Suprapubic skin (tissue), 4 donors: ENCODE results near the gene CTRL. TPM values are rescaled to one million over a fixed set of nuclear protein-coding genes. Genes with fewer than 3 reads are reported as not detected.

Experiments used
- DNase-seq, 2 donors: peaks; one replicate each; pipeline ENCODE4 v3.0.0-alpha.2; 2019; ENCODE audit warnings: low spot score in 2 of 2
- H3K27ac ChIP-seq: fragments of 200-600 bp; sonication (generic); one replicate; pipeline ENCODE4 v1.5.1; 2019
- H3K27me3 ChIP-seq: fragments of 200-600 bp; sonication (generic); one replicate; pipeline ENCODE4 v1.5.1; 2019
- H3K36me3 ChIP-seq: fragments of 200-600 bp; sonication (generic); one replicate; pipeline ENCODE4 v1.5.1; 2019
- H3K4me1 ChIP-seq: fragments of 200-600 bp; sonication (generic); one replicate; pipeline ENCODE4 v1.5.1; 2019
- H3K4me3 ChIP-seq: fragments of 200-600 bp; sonication (generic); one replicate; pipeline ENCODE4 v1.5.1; 2019; ENCODE audit warnings: mild to moderate bottlenecking
- H3K9me3 ChIP-seq: fragments of 200-600 bp; sonication (generic); one replicate; pipeline ENCODE4 v1.5.1; 2019
- CTCF ChIP-seq, 2 donors: fragments of 200-600 bp in 1 of 2; fragments of 450-650 bp in 1 of 2; sonication (generic) in 1 of 2; IDR thresholded peaks; one replicate each; pipeline ENCODE4 v1.5.1; 2016 to 2019; ENCODE audit warnings: antibody characterized with exemption in 2 of 2, mild to moderate bottlenecking in 1 of 2, moderate library complexity in 1 of 2
- EP300 ChIP-seq: sonication (generic); formaldehyde crosslinking; IDR thresholded peaks from one replicate; pipeline ENCODE4 v1.6.1; 2017; ENCODE audit warnings: antibody characterized with exemption
- POLR2A ChIP-seq, 2 donors: fragments of 450-650 bp; IDR thresholded peaks; one replicate each; pipeline ENCODE4 v1.6.1; 2017; ENCODE audit warnings: antibody characterized with exemption in 2 of 2, mild to moderate bottlenecking in 2 of 2, moderate library complexity in 2 of 2
- POLR2AphosphoS5 ChIP-seq, 3 donors: sonication (generic); formaldehyde crosslinking; IDR thresholded peaks; one replicate each; pipeline ENCODE4 v1.6.1; 2017; ENCODE audit warnings: antibody characterized with exemption in 3 of 3
- WGBS: methylation state at CpG from one replicate; pipeline ENCODE4 v1.1.5; 2018; 5-methylcytosine and 5-hydroxymethylcytosine counted together
- total RNA-seq, 4 donors: library from RNA; depleted of rRNA; stranded (reverse); fragments of >200 nt; gene quantifications; one replicate each; pipeline ENCODE4 v1.1.0, GENCODE V29; 2016

The CTRL gene
- total RNA-seq, 4 donors from 2014 or later, result 0.55 to 2.7 (median 1.8) TPM

- Histone ChIP-seq H3K9me3 (no peaks in the 10 kb centered on the region), H3K4me1 (peaks cover 19% of the 10 kb centered on the region), H3K27ac (no peak overlapping the region), H3K4me3 (no peak overlapping the region), H3K27me3 (no peaks in the 10 kb centered on the region), H3K36me3 (peaks cover 22% of the 10 kb centered on the region)
- TF ChIP-seq EP300 (no peak), POLR2A (IDR thresholded peaks at IDR 0.05) (no peak), CTCF (IDR thresholded peaks at IDR 0.05) (no peak), POLR2AphosphoS5 (IDR thresholded peaks at IDR 0.05) (no peak)
- WGBS, result 67% methylated on average over 1 of the region's 7 CpGs
- no peak for DNase-seq
These were observed 2.1 kb upstream of the CTRL start for GRCh38 chr16:67933805-67934204.

GRCh38 chr16:67932462-67932840, 789 bp upstream of the CTRL start:
- Histone ChIP-seq H3K27me3 (no peaks in the 10 kb centered on the region), H3K36me3 (peaks cover 30% of the 10 kb centered on the region), H3K4me3 (no peak overlapping the region), H3K27ac (no peak overlapping the region), H3K4me1 (peaks cover 26% of the 10 kb centered on the region), H3K9me3 (no peaks in the 10 kb centered on the region)
- WGBS, result 95% methylated on average over 2 of the region's 4 CpGs
- no peak for DNase-seq
- TF ChIP-seq POLR2A (IDR thresholded peaks at IDR 0.05) (no peak), CTCF (IDR thresholded peaks at IDR 0.05) (no peak), EP300 (no peak), POLR2AphosphoS5 (IDR thresholded peaks at IDR 0.05) (no peak)

- DNase-seq, result no peak
- peaks cover 27% of the 10 kb centered on the region for H3K4me1 ChIP-seq
- H3K4me3 ChIP-seq, result no peak overlapping the region
- H3K27me3 ChIP-seq, result no peaks in the 10 kb centered on the region
- WGBS, result 90% methylated on average over 14 of the region's 17 CpGs
- no peak for TF ChIP-seq EP300
- no peak for TF ChIP-seq POLR2AphosphoS5 (IDR thresholded peaks at IDR 0.05)
- TF ChIP-seq CTCF (IDR thresholded peaks at IDR 0.05), result no peak
- TF ChIP-seq POLR2A (IDR thresholded peaks at IDR 0.05), result no peak
- H3K9me3 ChIP-seq, result no peaks in the 10 kb centered on the region
- H3K36me3 ChIP-seq, result peaks cover 34% of the 10 kb centered on the region
- no peak overlapping the region for H3K27ac ChIP-seq
These were observed 917 bp downstream of the CTRL start for GRCh38 chr16:67930678-67931211.

GRCh38 chr16:67930191-67930590, 1.5 kb downstream of the CTRL start:
- WGBS, result 85% methylated on average over 11 of the region's 14 CpGs
- Histone ChIP-seq H3K9me3 (no peaks in the 10 kb centered on the region), H3K36me3 (peaks cover 34% of the 10 kb centered on the region), H3K4me3 (no peak overlapping the region), H3K27me3 (no peaks in the 10 kb centered on the region), H3K27ac (no peak overlapping the region), H3K4me1 (peaks cover 27% of the 10 kb centered on the region)
- peak in 1 of 2 donors; percentile 59 for DNase-seq
- TF ChIP-seq EP300 (no peak), POLR2AphosphoS5 (IDR thresholded peaks at IDR 0.05) (no peak), POLR2A (IDR thresholded peaks at IDR 0.05) (no peak), CTCF (IDR thresholded peaks at IDR 0.05) (no peak)

- WGBS, result 66% methylated on average over 6 of the region's 16 CpGs
- Histone ChIP-seq H3K27me3 (no peaks in the 10 kb centered on the region), H3K9me3 (no peaks in the 10 kb centered on the region), H3K4me1 (peaks cover 29% of the 10 kb centered on the region), H3K4me3 (no peak overlapping the region), H3K27ac (no peak overlapping the region), H3K36me3 (peaks cover 34% of the 10 kb centered on the region)
- peak; percentile 59 to 85 for TF ChIP-seq CTCF (IDR thresholded peaks at IDR 0.05)
- TF ChIP-seq POLR2AphosphoS5 (IDR thresholded peaks at IDR 0.05), result no peak
- peak in 1 of 2 donors; percentile 84 for DNase-seq
These were observed 2.9 kb downstream of the CTRL start for GRCh38 chr16:67928561-67929364.
